Activated naive CD8-positive, alpha-beta T cell (primary cell): ENCODE results near the gene GAMT.
"Not testable (repeated sequence)": the region's sequence is repeated elsewhere in the genome, so short reads cannot be mapped to it uniquely, and the experiment has no call there.

Source experiments
- H3K27ac Mint-ChIP-seq: one replicate; pipeline ENCODE4 v1.8.0; 2021; ENCODE audit warnings: mixed read lengths
- H3K27me3 Mint-ChIP-seq: one replicate; pipeline ENCODE4 v1.8.0; 2021; ENCODE audit warnings: mixed read lengths
- H3K36me3 Mint-ChIP-seq: one replicate; pipeline ENCODE4 v1.8.0; 2021; ENCODE audit warnings: mixed read lengths
- H3K4me1 Mint-ChIP-seq: one replicate; pipeline ENCODE4 v1.8.0; 2021; ENCODE audit warnings: low read depth, mixed read lengths
- H3K4me3 Mint-ChIP-seq: one replicate; pipeline ENCODE4 v1.8.0; 2021; ENCODE audit warnings: mild to moderate bottlenecking, mixed read lengths
- H3K9me3 Mint-ChIP-seq: one replicate; pipeline ENCODE4 v1.8.0; 2021; ENCODE audit warnings: low read depth, mixed read lengths

GAMT gene

DNA sequence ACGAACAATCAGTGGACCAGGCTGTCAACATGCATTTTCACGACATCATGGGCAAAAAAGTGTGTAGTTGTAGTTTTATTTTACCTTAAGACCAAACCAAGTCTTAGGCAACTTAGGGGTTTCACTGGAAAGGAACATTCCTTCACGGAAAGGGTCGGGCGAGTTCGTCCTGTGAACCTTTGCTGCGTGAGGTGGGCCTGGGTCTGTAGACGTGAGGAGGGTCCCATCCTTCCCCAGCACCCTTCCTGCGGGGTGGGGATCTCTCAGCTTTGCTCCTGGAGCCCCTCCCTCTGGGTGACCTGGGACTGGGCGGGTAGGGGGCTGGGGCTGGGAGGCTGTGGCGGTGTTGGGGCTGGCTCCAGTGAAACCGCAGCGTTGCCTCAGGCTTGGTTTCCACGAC is 24.6 kb upstream of the GAMT start:
- H3K27me3 Mint-ChIP-seq = no peaks in the 10 kb centered on the region
- no peak overlapping the region for H3K4me3 Mint-ChIP-seq
- H3K9me3 Mint-ChIP-seq = no peaks in the 10 kb centered on the region
- H3K4me1 Mint-ChIP-seq = peaks cover 2% of the 10 kb centered on the region
- no peak overlapping the region for H3K27ac Mint-ChIP-seq
- H3K36me3 Mint-ChIP-seq = no peaks in the 10 kb centered on the region

- Mint-ChIP-seq H3K4me1 (peaks cover 2% of the 10 kb centered on the region), H3K9me3 (no peaks in the 10 kb centered on the region), H3K27me3 (no peaks in the 10 kb centered on the region), H3K27ac (no peak overlapping the region), H3K36me3 (no peaks in the 10 kb centered on the region), H3K4me3 (no peak overlapping the region)
Observed at GRCh38 chr19:1425102-1425837, 23.9 kb upstream of the GAMT start.

GRCh38 chr19:1424192-1424955 is 23.0 kb upstream of the GAMT start:
- H3K27ac Mint-ChIP-seq = no peak overlapping the region
- no peaks in the 10 kb centered on the region for H3K9me3 Mint-ChIP-seq
- peaks cover 2% of the 10 kb centered on the region for H3K4me1 Mint-ChIP-seq
- H3K36me3 Mint-ChIP-seq = no peaks in the 10 kb centered on the region
- H3K27me3 Mint-ChIP-seq = no peaks in the 10 kb centered on the region
- no peak overlapping the region for H3K4me3 Mint-ChIP-seq

- Mint-ChIP-seq H3K4me3 (no peak overlapping the region), H3K27ac (no peak overlapping the region), H3K9me3 (no peaks in the 10 kb centered on the region), H3K36me3 (no peaks in the 10 kb centered on the region), H3K27me3 (no peaks in the 10 kb centered on the region), H3K4me1 (peaks cover 2% of the 10 kb centered on the region)
Observed at GRCh38 chr19:1423436-1424191, 22.3 kb upstream of the GAMT start.

DNA sequence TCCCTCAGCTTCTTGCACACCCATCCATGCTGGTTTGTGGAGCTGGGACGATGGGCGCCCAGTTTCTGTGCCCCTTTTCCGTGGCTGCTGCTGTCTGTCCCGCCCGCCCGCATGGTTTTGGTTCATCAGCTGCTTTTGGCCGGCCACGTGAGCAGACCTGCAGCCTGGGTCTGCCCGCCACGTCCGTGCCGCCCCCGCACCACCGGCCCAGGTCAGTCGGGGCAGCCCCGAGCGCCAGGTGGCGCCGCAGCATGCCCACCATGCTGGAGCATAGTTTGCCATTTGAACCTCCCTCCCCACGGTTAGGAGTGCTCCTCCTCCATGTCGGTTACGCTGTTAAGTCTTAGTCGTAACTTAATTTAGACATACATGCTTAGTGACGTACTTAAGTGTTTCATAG is 21.6 kb upstream of the GAMT start:
- Mint-ChIP-seq H3K9me3 (no peaks in the 10 kb centered on the region), H3K27ac (no peak overlapping the region), H3K27me3 (no peaks in the 10 kb centered on the region), H3K4me3 (no peak overlapping the region), H3K4me1 (peaks cover 2% of the 10 kb centered on the region), H3K36me3 (no peaks in the 10 kb centered on the region)

DNA sequence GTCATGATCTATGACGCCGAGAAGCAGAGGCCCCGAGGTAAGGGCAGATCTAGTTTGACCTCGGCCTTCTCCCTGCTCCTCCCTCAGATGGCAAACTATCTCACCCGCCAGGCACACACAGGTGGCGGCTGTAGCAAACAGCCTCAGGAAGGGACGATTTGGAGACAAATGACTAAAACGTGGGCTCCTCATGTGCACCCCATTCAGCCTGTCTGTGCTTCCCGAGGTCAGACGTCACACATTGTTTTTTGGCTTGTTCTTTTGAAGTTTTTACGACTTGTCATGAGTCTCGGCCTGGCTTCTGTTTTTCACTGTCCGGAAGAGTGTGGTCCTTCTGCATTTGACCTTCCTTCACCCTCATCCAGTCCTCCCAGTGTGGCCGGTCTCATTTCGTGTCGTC is 21.0 kb upstream of the GAMT start:
- Mint-ChIP-seq H3K36me3 (no peaks in the 10 kb centered on the region), H3K27ac (no peak overlapping the region), H3K4me1 (peaks cover 5% of the 10 kb centered on the region), H3K9me3 (no peaks in the 10 kb centered on the region), H3K27me3 (no peaks in the 10 kb centered on the region), H3K4me3 (no peak overlapping the region)

GRCh38 chr19:1421958-1422305 is 20.6 kb upstream of the GAMT start:
- Mint-ChIP-seq H3K4me1 (peaks cover 9% of the 10 kb centered on the region), H3K36me3 (no peaks in the 10 kb centered on the region)

DNA sequence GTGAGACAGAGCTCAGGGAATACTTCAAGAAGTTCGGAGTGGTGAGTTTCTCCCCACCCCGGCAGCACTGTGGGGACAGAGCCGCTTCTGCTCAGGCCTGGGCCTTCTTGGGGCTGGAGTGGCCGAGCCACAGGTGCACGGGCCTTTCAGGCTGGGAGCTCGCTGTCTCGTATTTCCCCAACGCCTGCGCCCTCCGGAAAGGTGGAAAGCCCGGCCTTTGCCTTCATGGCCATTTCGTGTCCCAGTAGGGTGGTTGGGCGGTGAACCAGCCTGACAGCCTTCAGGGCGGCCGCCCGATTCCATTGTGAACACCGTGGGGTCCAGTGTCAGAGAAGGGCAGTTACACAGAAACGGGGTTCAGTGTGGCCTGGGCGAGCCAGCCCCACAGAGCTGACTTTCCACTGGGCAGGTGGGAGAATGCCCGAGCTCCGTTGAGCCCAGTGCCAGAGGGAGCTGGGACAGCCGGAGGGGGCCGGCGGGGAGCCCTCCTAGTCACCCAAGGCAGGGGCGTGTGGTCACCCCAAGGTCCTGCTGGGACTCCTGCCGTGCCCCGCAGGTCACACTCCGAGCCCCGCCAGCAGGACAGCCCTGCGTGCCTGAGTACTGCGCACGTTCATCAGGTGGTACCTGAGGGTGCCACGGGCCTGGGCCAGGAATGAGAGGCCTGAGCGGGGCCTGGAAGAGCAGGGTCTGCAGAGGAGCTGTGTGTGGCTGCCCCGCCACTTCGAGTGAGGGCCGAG is 20.0 kb upstream of the GAMT start:
- Mint-ChIP-seq H3K27ac (no peak overlapping the region), H3K4me3 (no peak overlapping the region)

More at GRCh38 chr19:1421958-1422305, 20.6 kb upstream of the GAMT start:
- Mint-ChIP-seq H3K4me3 (no peak overlapping the region), H3K9me3 (no peaks in the 10 kb centered on the region), H3K27me3 (no peaks in the 10 kb centered on the region), H3K27ac (no peak overlapping the region)

DNA sequence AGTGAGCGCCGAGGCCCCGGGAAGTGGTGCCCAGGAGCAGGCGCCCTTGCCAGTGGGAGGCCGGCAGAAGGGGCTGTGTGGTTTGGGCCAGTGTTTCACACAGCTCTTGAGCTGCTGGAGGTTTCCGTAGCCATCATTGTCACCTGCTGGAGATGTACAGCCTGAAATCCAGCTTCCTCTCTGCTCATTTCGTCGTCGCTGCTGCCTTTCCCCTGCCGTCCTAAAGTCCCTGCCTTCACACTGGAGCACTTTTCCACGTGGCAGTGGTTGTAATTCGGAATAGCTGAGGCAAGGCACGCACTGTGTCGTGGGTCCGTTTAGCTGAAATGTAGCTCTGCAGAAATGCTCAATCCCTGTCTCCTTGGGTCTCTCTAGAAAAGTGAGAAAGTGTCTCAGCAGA is 19.2 kb upstream of the GAMT start:
- H3K9me3 Mint-ChIP-seq = no peaks in the 10 kb centered on the region
- no peak overlapping the region for H3K4me3 Mint-ChIP-seq
- H3K36me3 Mint-ChIP-seq = no peaks in the 10 kb centered on the region
- H3K27ac Mint-ChIP-seq = no peak overlapping the region
- H3K27me3 Mint-ChIP-seq = no peaks in the 10 kb centered on the region
- peaks cover 18% of the 10 kb centered on the region for H3K4me1 Mint-ChIP-seq

More for the DNA sequence above, 20.0 kb upstream of the GAMT start:
- Mint-ChIP-seq H3K4me1 (peaks cover 11% of the 10 kb centered on the region), H3K27me3 (no peaks in the 10 kb centered on the region), H3K36me3 (no peaks in the 10 kb centered on the region), H3K9me3 (no peaks in the 10 kb centered on the region)

DNA sequence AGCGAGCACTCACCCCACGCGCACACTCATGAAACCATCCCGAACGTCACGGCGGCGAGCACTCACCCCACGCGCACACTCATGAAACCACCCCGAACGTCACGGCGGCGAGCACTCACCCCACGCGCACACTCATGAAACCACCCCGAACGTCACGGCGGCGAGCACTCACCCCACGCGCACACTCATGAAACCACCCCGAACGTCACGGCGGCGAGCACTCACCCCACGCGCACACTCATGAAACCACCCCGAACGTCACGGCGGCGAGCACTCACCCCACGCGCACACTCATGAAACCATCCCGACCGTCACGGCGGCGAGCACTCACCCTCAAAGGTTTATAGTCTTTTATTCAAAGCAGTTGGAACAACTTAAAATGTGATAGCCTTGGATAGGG is 18.7 kb upstream of the GAMT start:
- not testable (repeated sequence) for H3K4me3 Mint-ChIP-seq, H3K27ac Mint-ChIP-seq, H3K36me3 Mint-ChIP-seq, H3K9me3 Mint-ChIP-seq, H3K27me3 Mint-ChIP-seq
- H3K4me1 Mint-ChIP-seq = peaks cover 21% of the 10 kb centered on the region

GRCh38 chr19:1418951-1419738 is 17.8 kb upstream of the GAMT start:
- H3K36me3 Mint-ChIP-seq = no peaks in the 10 kb centered on the region
- no peaks in the 10 kb centered on the region for H3K27me3 Mint-ChIP-seq
- peaks cover 25% of the 10 kb centered on the region for H3K4me1 Mint-ChIP-seq
- no peak overlapping the region for H3K27ac Mint-ChIP-seq
- H3K9me3 Mint-ChIP-seq = no peaks in the 10 kb centered on the region
- no peak overlapping the region for H3K4me3 Mint-ChIP-seq

DNA sequence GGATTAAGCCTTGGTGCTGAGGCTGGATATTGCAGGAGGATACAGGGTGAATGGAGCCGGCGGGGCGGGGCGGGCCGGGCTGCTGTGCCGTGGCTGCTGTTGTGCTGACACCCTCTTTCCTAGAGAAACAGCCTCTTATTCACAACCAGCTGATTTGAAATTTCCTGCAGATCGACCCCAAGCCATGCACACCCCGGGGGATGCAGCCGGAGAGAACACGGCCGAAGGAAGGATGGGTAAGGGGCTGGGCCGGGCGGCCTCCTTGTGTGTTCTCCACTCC is 17.1 kb upstream of the GAMT start:
- Mint-ChIP-seq H3K27ac (no peak overlapping the region), H3K27me3 (no peaks in the 10 kb centered on the region), H3K4me3 (no peak overlapping the region), H3K9me3 (no peaks in the 10 kb centered on the region), H3K4me1 (peaks cover 30% of the 10 kb centered on the region), H3K36me3 (no peaks in the 10 kb centered on the region)

DNA sequence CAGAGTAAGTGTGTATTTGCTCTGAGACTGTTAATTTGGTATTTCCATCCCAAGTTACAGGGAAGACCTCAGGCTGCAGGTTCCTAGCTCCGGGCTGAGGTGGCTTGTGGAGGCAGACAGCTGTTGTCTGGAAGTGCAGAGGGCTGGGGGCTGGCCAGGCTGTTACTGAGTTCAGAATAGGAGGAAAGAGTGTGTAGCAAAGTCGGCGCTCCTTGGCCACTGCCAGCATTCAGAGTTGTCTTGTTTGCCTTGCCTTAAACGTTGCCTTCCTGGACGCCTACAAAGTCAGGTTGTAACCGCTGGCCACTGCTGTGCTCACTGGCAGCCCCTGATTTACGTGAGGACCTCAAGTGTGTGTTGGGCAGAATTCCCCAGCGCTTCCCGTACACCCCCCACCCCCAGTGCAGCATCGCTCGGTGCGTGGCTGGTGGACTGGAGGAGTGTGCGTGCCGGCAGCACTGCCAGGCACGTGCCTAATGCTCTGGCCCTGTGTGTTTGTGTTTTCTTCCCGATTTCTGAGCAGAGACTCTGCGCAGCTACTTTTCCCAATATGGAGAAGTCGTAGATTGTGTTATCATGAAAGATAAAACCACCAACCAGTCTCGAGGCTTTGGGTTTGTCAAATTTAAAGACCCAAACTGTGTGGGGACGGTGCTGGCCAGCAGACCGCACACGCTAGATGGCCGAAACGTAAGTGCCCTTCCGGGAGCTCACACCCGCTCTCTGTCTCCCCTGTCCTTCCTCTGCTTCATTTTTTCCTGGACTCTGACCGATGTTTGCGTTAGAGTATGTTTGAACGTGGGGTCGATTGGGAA is 16.5 kb upstream of the GAMT start:
- Mint-ChIP-seq H3K9me3 (no peaks in the 10 kb centered on the region), H3K27me3 (no peaks in the 10 kb centered on the region), H3K36me3 (no peaks in the 10 kb centered on the region), H3K4me1 (peaks cover 36% of the 10 kb centered on the region), H3K27ac (peak overlapping the region; percentile 50), H3K4me3 (no peak overlapping the region)

- peaks cover 39% of the 10 kb centered on the region for H3K4me1 Mint-ChIP-seq
- H3K4me3 Mint-ChIP-seq = no peak overlapping the region
- no peaks in the 10 kb centered on the region for H3K9me3 Mint-ChIP-seq
- no peaks in the 10 kb centered on the region for H3K27me3 Mint-ChIP-seq
- H3K27ac Mint-ChIP-seq = no peak overlapping the region
- H3K36me3 Mint-ChIP-seq = no peaks in the 10 kb centered on the region
Observed at GRCh38 chr19:1417145-1417544, 15.8 kb upstream of the GAMT start.
